Activated T-helper 17 cell treated with anti-CD3 and anti-CD28 coated beads, Interleukin-2, amount 50 U/mL, for 72 hours (primary cell): ENCODE measurements around the gene GABRG3. TPM values are rescaled to one million over a fixed set of nuclear protein-coding genes. Genes with fewer than 3 reads are reported as not detected.

Experiments
- ATAC-seq: fragments of 150-1000 bp; cut with Tn5 transposase; replicated peaks from 2 replicates; pipeline ENCODE4 v1.10.0; 2021; ENCODE audit warnings: mild to moderate bottlenecking, moderate library complexity
- H3K27ac Mint-ChIP-seq: one replicate; pipeline ENCODE4 v1.8.0; 2022; ENCODE audit warnings: mixed read lengths
- H3K27me3 Mint-ChIP-seq: one replicate; pipeline ENCODE4 v1.8.0; 2022; ENCODE audit warnings: mixed read lengths
- H3K36me3 Mint-ChIP-seq: one replicate; pipeline ENCODE4 v1.8.0; 2022; ENCODE audit warnings: low read depth, mild to moderate bottlenecking, mixed read lengths
- H3K4me1 Mint-ChIP-seq: one replicate; pipeline ENCODE4 v1.8.0; 2022; ENCODE audit warnings: mixed read lengths
- H3K4me3 Mint-ChIP-seq: one replicate; pipeline ENCODE4 v1.8.0; 2022; ENCODE audit warnings: mild to moderate bottlenecking, mixed read lengths
- H3K9me3 Mint-ChIP-seq: one replicate; pipeline ENCODE4 v1.8.0; 2022; ENCODE audit warnings: mixed read lengths
- total RNA-seq, 2 donors: library from RNA; stranded (reverse); gene quantifications; one replicate each; pipeline ENCODE4 v1.2.3, GENCODE V29; 2022

GABRG3 gene
- total RNA-seq, 2 donors from 2014 or later = not detected

DNA sequence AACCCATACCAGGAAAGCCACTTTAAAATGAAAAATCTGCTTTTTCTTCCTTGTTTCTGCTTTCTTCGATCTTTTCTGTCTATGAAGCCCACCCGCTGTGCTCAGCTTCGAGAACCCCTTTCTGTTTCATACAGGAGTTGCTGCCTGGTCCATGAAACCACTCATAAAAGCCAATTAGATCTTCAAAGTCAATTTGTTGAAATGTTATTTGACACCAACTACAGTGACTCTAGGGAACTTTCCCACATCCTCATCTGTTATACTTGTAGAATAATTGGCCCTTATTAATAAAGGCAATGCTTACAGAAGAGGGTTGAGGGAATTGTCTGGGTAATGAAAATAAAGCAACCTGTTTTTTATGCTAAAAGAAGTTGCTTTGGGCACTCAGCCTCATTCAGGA lies 604.5 kb downstream of the GABRG3 start:
- Mint-ChIP-seq H3K4me1 (no peaks in the 10 kb centered on the region), H3K4me3 (no peak overlapping the region), H3K27me3 (no peaks in the 10 kb centered on the region), H3K9me3 (peaks cover 6% of the 10 kb centered on the region), H3K36me3 (no peaks in the 10 kb centered on the region), H3K27ac (no peak overlapping the region)
- ATAC-seq = no peak

DNA sequence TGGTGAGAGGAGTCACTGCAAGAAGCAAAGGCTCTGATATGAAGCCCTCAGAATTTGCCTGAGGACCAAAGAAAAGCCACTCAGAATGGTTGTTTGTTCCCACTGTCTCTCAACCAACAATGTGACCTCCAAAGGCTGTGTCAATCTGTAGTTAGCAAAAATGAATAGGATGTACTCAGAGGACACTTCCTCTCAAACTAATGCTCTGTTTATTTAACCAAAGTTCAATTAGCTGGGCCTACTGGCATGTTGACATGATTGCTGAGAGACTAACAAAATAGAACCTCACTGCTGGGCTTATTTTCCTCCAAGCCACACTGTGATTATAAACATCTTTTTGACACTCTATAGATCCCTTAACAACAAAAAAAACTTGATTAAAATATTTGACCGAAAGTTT lies 605.6 kb downstream of the GABRG3 start:
- ATAC-seq = no peak
- H3K27me3 Mint-ChIP-seq = no peaks in the 10 kb centered on the region

DNA sequence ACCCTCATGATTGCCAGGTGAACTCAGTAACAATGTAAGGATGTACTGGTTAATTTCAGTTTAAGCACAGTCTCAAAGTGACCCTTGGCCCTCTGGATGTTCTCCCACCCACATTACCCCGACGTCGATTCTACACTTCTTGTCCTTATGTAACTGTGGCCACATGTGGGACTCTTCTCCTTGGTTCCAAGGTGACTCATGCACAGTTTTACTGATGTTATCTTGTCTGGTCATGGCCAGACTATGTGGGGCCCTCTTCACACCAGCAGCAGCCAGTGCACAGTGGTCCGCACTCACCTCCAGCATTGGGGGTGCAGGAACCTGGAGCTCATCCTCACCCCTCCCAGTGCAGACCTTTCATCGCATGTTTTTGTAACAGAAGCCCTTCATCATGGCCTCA lies 608.8 kb downstream of the GABRG3 start:
- H3K36me3 Mint-ChIP-seq = no peaks in the 10 kb centered on the region
- no peak for ATAC-seq
- no peak overlapping the region for H3K27ac Mint-ChIP-seq
- no peaks in the 10 kb centered on the region for H3K4me1 Mint-ChIP-seq
- H3K4me3 Mint-ChIP-seq = no peak overlapping the region
- H3K27me3 Mint-ChIP-seq = no peaks in the 10 kb centered on the region
- H3K9me3 Mint-ChIP-seq = no peaks in the 10 kb centered on the region

More for the DNA sequence above, 605.6 kb downstream of the GABRG3 start:
- H3K4me1 Mint-ChIP-seq = no peaks in the 10 kb centered on the region
- peaks cover 6% of the 10 kb centered on the region for H3K9me3 Mint-ChIP-seq
- no peaks in the 10 kb centered on the region for H3K36me3 Mint-ChIP-seq
- H3K4me3 Mint-ChIP-seq = no peak overlapping the region
- H3K27ac Mint-ChIP-seq = no peak overlapping the region

DNA sequence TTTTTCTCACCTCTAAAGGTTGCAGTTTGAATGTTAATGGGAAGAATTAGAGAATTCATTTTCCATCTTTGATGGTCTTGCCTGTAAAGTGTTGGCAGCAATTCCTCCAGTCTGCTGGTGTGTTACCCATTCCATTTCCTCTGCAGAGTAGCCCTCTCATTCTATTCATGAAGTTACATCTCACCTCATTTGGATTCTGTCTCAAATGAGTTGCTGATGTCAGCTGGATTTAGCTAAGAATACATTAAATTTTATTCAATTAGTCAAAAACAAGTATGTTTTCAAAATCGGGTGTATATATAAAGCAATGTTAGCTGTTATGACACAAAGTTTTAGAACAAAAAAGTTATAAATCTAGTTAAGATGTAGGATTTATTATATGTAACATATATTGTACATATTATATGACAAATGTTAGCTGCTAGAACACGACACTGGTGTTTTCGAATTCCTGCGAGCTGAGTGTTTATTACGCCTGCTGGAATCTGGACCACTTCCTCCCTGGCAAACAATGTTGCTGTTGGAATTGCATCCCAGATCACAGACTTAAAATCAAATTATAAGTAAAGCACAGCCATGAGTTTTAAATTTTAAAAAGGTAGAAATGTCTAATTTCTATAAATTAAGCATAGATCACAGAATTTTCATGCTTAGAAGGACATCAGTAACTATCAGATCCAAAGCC lies 611.9 kb downstream of the GABRG3 start:
- Mint-ChIP-seq H3K36me3 (no peaks in the 10 kb centered on the region), H3K4me1 (no peaks in the 10 kb centered on the region), H3K4me3 (no peak overlapping the region), H3K9me3 (no peaks in the 10 kb centered on the region), H3K27me3 (no peaks in the 10 kb centered on the region), H3K27ac (no peak overlapping the region)
- no peak for ATAC-seq

DNA sequence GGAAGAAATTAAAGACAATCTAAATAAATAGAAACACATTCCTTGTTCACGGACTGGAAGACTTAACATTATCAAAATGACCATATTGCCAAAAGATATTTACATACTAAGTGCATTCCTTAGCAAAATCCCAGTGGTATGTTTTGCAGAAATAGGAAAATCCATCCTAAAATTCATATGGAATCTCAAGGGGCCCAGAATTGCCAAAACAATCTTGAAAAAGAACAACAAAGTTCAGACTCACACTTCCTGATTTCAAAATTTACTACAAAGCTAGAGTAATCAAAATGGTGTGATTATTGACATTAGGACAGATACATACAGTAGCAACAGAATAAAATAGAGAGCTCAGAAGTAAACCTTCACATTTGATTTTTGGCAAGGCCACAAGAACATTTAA lies 612.7 kb downstream of the GABRG3 start:
- no peaks in the 10 kb centered on the region for H3K36me3 Mint-ChIP-seq
- H3K27ac Mint-ChIP-seq = no peak overlapping the region
- H3K9me3 Mint-ChIP-seq = no peaks in the 10 kb centered on the region
- H3K4me1 Mint-ChIP-seq = no peaks in the 10 kb centered on the region
- no peak overlapping the region for H3K4me3 Mint-ChIP-seq
- H3K27me3 Mint-ChIP-seq = no peaks in the 10 kb centered on the region
- ATAC-seq = no peak

DNA sequence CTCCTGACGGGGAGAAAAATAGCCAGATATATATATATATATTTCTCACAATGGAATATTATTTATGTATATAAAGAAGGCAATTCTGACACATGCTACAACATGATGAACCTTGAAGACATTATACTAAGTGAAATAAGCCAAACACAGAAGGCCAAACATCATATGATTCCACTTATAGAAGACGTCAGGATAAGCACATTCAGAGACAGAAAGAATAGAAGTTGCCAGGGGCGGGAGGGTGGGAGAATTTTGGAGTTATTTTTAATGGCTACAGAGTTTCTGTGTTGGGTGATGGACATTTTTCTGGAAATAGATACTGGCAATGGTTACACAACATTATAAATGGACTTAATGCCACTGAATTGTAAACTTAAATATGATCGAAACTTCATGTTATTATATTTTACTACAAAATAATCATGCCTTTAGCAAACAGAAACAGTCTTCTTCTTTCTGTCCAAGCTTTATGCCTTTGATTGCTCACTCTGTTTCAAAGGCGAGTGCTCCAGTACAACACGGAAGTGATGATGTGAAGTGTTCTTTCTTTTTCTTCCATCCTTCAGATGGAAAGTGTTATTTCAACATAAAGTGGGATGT lies 614.2 kb downstream of the GABRG3 start:
- ATAC-seq = no peak

DNA sequence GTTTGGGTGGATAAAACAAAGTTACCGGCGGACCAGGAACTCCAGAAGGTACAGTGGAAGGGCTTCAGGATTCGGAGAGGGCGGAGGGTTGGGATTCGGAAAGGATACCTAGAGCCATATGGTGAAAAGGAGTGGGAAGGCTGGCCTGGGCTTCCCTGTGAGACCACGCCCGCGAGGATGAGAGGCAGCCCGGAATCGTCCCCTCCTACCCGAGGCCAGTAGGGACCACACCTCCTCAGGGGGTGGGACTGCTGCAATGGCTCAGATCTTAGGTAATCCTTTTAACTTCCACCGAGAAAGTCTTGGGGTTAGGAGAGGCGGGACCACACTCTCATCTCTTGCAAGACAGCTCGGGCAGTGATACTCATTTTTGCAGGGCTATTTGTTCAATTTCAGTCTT lies 616.8 kb downstream of the GABRG3 start:
- H3K4me1 Mint-ChIP-seq = no peaks in the 10 kb centered on the region
- ATAC-seq = no peak
- peaks cover 4% of the 10 kb centered on the region for H3K27me3 Mint-ChIP-seq
- peaks cover 6% of the 10 kb centered on the region for H3K9me3 Mint-ChIP-seq
- no peak overlapping the region for H3K27ac Mint-ChIP-seq
- H3K4me3 Mint-ChIP-seq = no peak overlapping the region
- H3K36me3 Mint-ChIP-seq = no peaks in the 10 kb centered on the region

More for the DNA sequence above, 614.2 kb downstream of the GABRG3 start:
- peaks cover 4% of the 10 kb centered on the region for H3K27me3 Mint-ChIP-seq
- H3K9me3 Mint-ChIP-seq = peaks cover 6% of the 10 kb centered on the region
- no peak overlapping the region for H3K27ac Mint-ChIP-seq
- no peaks in the 10 kb centered on the region for H3K4me1 Mint-ChIP-seq
- no peaks in the 10 kb centered on the region for H3K36me3 Mint-ChIP-seq
- no peak overlapping the region for H3K4me3 Mint-ChIP-seq

DNA sequence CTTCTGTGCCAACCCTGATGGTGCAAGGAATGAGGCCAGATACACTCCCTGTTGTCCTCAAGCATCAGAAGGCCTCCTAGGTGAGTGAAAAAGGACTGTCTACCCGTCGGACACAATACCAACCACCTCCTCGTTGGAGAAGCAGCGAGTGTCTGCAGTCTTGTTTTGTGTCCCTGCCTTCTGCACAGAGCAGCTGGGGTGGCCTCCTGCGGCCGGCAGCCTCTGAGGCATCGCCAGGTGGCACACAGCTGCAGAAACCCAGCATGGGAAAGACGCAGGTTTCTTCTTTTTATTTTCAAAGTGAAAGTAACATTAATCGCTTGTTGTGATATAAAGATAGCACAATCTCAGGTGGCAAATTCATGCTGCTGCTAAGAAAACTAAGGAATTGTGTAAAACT lies 618.3 kb downstream of the GABRG3 start:
- ATAC-seq = no peak
- Mint-ChIP-seq H3K4me1 (no peaks in the 10 kb centered on the region), H3K4me3 (no peak overlapping the region), H3K9me3 (peaks cover 11% of the 10 kb centered on the region), H3K36me3 (no peaks in the 10 kb centered on the region), H3K27ac (no peak overlapping the region), H3K27me3 (peaks cover 4% of the 10 kb centered on the region)

DNA sequence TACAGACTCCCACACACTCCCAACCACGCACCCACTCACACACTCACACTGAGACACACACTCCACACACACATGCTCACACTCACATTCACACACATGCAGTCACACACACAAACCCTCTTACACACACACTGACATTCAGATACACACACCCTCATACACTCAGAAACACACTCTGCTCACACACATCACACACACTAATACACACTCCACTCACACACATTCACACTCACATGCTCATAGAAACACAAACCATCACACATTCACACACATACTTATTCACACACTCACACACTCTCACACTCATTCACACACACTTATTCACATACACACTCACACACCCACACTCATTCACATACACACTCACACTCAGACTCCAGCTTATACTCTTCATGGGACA lies 618.8 kb downstream of the GABRG3 start:
- Mint-ChIP-seq H3K9me3 (peaks cover 11% of the 10 kb centered on the region), H3K4me3 (no peak overlapping the region), H3K4me1 (no peaks in the 10 kb centered on the region), H3K36me3 (no peaks in the 10 kb centered on the region), H3K27ac (no peak overlapping the region), H3K27me3 (peaks cover 4% of the 10 kb centered on the region)
- ATAC-seq = no peak

Other genes with a start within 250 kb of the GABRG3 start
- gene GABRB3, start 198.1 kb upstream of the GABRG3 start, total RNA-seq = under 1 TPM in 1 of 2 donors, not detected in 1; 0.32 TPM
- gene GABRA5, start 104.1 kb upstream of the GABRG3 start, total RNA-seq = not detected